Measurements from ENCODE around the gene IPCEF1.
"Not testable (repeated sequence)": the region's sequence is repeated elsewhere in the genome, so short reads cannot be mapped to it uniquely, and the experiment has no call there.

Gene IPCEF1

DNA sequence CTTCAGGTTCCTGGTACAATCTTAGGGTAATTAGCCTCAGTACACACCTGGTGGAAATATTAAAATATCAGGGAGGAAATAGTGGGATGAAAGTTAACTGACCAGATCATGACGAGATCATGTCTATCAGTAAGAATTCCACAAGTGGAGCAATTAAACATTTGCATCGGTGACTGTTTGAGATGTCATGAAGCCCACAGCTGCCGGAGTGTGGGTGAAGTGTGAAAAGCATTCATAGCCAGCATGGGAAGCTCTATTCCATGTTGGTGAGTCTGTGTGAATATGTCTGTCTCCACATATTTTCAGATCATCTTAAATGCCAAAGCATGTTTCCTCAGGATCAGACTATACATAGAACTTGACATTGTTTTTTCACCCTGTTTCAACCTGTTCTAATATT lies 142.8 kb downstream of the IPCEF1 start:
- DNase-seq, result no peak

DNA sequence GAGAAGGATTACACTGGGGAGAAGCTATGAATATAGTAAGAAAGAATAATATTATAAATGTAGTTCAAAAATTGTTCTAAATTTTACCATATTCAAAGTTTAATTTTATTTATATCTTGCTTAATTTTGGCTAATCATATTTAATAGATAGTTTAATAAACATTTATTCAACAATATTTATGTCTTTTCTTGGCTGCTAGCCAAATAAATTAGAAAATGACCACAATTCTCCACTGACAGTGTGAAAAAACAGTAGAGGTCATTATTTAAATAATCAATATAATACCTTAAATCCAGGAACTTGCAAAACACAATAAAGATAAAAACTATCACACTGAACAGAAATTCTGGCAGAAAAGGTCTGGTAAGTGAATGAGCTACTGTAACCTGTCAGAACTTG lies 145.9 kb downstream of the IPCEF1 start:
- no peak for DNase-seq

DNA sequence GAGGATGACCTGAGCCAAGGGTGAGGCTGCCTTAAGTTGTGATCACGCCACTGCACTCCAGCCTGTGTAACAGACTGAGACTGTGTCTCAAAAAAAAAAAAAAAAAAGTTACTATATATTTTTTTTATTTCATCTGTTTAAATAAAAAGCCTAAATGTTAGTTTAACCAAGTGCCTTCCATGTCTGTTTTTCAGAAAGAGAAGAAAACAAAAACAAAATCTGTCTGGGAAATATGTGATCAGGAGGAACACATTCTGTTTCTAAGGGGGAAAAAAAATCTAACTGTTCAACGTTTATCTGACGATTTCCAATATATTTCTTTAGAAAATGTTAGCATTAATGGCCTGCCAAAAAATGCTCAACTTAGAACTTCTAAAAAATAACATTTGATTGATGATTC lies 147.0 kb downstream of the IPCEF1 start:
- no peak for DNase-seq

DNA sequence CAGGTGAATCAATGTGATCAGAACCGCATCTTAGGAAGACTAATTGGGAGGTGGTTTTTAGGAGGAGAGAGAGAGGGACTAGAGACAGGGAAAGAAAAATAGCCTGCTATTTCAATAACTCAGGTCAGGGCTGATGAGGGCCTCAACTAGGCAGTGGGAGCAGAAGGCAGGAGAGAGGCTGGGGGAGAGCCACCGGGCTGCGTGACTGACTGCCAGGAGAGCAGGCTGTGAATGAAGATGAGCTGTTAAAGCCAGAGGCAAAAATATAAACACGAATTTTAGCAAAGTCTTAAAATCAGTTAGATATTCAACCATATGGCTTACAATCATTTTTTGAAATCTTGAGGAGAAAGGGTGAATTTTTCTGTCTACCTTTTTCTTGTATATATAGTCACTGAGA lies 149.6 kb downstream of the IPCEF1 start:
- DNase-seq, result no peak

DNA sequence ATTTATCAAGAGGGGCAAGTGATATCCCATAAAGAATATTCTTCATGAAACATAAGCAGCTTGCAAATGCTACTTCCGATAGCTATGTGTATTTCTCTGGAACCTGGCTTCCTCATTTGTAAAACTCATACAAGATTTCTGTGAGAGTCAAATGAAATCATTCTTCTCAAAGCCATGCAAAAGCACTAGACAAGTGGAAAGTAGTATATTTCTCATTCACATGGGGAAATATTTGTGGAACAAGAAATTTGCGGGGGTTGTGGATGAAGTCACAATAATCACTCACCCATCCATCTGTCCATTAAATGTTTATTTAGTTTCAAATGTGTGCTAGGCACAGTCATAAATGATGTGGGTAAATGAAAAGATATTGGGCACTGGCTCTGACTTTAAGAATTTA lies 150.5 kb downstream of the IPCEF1 start:
- DNase-seq, result no peak

DNA sequence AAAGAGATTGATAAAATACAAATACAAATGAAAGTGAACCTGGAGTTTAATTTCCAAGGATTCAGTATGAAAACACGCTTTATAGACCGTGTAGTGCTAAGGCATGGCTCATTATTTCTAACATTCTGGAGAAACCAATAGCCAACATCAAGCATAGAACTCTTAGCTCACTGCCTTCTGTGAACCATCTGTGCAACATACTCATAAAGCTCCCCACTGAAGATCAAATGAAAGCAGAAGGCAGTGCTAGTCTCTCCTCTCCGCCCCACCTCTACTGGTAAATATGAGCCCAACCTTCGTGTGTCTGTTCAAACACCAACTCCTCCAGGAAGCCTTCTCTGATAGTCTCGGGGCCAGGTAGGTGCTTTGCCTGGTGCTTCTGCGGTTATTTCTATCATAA lies 153.6 kb downstream of the IPCEF1 start:
- no peak for DNase-seq

DNA sequence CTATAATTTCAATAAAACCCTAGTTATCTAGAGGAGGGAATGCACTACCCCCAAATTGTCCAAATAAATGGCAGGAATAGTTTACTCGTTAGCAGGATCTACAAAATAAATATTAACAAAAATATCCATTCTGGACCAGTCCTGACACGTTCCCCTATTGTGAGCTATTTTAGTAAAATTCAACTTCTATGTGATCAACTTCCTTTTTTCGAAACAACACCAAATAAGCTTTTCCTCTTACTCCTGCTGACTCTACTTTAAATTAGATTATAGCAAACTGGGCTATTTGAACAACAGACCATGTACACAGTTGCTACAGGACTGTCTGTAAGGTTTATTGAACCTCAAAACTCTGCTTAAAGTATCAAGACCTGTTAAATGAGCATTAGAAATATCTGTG lies 154.3 kb downstream of the IPCEF1 start:
- no peak for DNase-seq

DNA sequence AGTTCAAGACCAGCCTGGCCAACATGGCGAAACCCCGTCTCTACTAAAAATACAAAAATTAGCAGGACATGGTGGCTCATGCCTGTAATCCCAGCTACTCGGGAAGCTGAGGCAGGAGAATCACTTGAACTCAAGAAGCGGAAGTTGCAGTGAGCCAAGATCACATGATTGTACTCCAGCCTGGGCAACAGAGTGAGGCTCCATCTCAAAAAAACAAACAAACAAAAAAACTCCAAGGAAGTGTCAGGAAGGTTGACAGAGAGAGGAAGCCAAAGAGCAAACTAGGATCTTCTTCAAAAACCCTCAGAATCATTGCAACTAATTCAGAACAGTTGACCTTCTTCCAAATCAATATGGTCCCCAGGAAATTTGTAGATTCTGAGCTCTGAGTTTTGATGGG lies 154.9 kb downstream of the IPCEF1 start:
- not testable (repeated sequence) for DNase-seq

DNA sequence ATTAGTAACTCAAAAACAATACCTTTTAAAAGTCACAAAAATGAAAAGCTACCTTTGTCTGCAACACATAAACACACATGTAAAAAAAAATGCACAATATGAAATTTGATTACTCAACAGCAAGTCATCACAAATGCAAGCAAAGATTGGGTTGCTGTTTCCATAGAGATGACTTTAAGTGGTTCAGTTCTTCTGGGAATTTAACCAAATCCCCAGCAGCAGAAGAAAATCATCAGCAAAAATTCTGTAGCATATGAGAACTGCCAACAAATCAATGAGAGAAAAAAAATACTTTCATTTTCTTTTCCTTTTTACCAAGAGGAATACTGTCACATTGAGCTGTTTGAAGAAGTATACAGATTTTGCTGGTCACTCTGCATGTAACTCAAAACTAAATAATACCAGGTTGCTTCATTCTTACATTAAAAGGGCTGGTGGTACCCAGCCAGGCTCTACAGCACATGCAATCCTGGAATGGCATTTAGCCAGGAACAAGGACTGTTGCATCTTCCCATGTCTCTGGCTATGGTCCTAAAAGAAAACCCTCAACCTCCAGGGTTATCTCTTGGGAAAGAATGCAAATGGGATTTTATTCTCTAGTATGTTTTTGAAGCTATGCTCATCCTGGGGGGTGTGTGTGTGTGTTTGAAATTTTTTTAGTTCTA lies 159.3 kb downstream of the IPCEF1 start:
- no peak for DNase-seq

DNA sequence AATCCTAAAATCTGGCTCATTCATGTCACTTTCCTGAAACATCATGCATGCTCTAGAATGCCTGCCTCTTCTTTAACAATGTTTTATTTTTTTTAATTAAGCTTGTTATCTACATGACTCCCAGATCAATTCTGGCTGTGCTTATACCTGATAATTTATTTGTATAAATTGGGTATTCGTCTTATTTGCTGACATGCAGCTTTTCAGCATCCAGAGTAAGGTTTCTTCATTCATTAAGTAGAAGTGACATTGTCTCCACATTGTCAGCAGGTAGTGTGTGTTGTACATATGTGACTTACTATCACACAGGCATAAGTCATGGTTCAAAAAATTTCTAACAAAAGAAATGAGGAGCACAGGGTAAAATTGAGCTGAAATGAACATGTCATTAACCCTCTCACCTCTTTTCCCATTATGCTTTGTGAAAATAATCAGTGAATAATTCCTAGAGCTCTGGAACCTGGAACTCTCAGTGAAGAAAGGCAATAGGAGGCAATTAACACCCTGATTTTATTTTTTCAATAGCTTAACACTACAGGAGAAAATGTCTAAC lies 160.2 kb downstream of the IPCEF1 start:
- no peak for DNase-seq

DNA sequence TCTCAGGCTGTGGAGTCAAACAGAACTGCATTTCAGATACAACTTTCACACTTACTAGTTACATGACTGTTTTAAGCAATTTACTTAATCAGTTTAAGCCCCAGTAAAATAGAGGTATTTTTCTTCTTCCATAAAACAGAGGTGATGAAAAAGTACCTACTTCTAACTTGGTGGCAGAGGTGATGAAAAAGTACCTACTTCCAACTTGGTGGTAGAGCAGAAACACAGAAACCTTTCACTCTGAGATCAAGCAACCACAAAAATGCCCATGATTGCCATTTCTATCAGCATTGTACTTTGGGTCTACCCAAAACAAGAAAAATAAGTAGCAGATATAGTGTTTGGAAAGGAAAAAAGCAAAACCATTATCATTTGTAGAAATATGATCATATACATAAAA lies 168.9 kb downstream of the IPCEF1 start:
- DNase-seq, result no peak

DNA sequence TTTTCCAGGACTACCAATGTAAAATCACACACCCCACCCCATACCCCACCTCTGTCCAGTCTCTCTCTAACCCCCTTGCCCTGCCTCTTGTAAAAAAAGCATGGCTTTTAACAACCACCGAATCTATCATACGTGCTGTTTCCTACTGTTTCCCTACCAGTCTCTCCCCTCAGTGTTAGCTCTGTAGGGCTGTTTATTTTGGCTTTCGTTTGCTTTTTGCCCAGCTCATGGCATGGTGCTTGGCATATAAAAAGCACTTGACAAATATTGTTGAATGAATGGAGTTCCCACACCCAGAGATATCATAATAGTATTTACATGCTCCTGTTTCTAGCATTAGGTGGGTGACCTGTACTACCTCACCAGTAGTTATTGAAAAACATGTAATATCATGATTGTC lies 169.4 kb downstream of the IPCEF1 start:
- no peak for DNase-seq

DNA sequence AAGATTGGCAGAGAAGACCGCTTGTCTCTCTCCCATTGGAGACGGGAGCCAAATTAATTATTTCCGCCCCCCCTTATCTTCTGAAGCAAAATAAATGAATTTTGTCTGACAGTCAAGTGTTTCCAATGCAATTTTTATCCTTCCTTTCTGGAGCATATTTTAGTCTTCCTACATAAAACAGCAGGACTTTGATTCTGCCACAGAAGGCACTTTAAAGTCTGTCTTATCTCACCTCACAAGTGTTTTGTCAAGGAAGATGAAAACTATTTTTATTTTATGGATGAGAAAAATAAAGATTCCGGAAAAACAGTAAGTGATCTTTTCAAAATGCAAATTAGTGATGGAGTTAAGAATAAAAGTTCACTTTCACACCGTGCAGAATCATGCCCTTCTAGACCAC lies 177.2 kb downstream of the IPCEF1 start:
- DNase-seq, result no peak

DNA sequence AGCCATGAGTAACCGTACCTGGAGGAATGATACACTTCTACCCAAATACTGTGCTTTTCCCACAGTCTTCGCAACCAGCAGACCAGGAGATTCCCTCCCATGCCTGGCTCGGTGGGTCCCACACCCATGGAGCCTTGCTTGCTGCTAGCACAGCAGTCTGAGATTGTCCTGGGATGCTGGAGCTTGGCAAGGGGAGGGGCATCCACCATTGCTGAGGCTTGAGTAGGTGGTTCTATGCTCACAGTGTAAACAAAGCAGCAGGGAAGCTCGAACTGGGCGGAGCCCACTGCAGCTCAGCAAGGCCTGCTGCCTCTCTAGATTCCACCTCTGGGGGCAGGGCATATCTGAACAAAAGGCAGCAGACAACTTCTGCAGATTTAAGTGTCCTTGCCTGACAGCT lies 184.2 kb downstream of the IPCEF1 start:
- DNase-seq, result not testable (repeated sequence)

DNA sequence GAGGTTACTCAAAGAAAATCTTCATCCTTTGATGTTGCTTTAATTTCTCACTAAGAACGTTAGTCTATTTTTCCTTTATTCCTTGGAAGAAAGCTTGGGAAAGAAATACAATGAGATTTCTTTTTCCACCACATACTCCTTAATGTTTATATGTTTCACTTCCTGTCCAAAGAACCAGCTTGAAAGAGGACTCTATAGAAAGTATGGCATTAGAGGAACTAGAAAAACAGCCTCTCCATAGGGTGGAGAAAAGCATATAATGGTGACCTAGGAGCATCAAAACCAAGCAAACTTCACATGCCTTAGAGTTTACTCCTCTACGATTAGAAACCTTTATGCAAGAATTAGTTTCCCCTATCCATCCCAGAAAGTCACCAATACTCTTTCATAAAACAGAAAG lies 186.5 kb downstream of the IPCEF1 start:
- no peak for DNase-seq

DNA sequence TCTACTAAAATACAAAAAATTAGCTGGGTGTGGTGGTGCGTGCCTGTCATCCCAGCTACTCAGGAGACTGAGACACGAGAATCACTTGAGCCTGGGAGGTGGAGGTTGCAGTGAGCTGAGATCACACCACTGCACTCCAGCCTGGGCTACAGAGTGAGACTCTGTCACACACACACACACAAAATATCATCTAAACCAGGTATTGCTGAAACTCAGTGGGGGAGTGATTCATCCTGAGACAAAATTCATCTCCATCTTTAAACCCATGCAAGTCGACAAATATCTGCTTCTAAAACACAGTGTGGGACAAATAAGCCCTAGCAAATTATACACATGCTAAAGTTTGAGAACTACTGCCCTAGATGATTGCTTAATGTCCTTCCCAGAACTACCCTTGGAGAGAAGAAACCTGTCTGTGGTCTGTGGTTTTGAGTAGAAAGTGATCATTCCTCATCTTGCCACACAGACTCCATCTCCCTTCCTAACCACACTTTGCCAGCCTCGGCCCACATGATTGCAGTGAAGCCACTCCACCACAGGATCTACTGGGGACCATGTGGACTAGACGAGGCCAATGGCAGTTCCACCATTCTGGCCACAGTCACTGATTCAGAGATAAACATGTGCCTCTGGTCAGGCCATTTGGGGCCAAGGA lies 187.3 kb downstream of the IPCEF1 start:
- no peak for DNase-seq

DNA sequence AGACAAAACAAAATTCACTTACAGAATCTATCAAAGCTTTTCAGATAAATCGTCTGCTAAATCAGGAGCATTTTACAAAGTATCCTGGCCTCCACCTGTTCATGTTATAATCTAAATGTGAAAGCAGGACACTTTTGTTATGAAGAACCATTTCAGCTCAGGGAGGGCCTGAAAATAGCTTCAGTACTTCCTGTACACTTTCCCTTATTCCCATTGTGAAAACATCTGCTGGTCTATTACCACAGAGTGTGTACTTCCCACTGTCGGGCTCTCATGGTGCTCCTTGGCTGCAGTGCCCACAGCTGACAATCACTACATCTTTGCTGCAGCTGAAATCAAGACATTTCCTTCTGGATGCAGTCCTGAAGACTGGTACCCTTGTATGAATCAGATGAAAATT lies 189.5 kb downstream of the IPCEF1 start:
- no peak for DNase-seq

DNA sequence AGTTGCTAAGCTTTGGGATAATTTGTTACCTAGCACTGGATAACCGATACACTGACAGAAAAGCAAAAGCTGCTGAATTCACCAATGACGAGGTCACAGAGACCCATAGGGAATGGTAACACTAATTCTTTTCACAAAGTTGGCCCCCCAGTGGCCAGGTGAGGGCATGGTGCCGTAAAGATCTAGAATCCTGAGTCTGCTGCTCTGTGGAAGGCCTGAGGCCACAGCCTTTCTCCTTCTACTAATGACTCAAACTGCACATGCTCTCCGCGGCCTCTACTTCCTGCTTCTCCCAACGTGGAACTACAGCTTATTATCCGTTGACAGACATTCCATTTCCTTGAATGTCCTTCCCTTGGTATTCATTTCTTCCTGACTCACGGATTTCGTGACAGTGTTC lies 190.5 kb downstream of the IPCEF1 start:
- no peak for DNase-seq

DNA sequence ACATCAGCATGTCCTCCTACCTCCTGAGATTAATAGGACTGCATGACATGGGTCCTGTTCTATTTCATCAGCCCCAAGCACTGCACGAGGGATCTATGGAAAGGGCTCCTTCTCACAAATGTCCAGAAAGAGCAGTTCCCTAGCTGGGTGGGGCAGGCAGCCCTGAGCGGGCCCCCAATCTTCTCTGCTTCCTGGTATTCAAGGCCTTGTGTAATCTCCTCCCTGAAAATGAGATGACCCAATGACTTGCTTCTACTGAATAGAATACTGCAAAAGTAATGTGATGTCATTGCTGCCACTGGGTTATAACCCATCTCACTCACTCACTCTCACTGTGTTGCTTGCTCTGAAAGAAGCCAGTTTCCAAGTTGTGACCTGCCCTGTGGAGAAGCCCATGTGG lies 191.1 kb downstream of the IPCEF1 start:
- no peak for DNase-seq

DNA sequence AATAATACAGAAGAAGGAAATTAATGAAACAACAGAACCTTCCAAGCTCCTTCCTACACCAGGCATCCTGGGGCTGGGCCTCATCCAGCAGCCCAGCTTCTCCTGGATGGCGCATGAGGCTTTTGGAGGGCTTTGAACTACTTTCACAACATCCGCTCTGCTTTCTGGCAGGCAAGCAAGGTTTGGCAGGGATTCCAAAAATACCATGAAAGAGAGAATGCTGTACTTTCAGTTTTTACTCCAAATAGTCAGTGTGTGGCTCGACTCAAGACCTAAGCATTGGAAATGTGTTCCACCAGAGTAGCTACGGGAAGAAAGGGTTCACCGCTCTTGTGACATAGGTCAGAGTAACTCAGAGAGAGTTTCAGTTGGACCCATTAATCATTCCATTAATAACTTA lies 192.2 kb downstream of the IPCEF1 start:
- no peak for DNase-seq

DNA sequence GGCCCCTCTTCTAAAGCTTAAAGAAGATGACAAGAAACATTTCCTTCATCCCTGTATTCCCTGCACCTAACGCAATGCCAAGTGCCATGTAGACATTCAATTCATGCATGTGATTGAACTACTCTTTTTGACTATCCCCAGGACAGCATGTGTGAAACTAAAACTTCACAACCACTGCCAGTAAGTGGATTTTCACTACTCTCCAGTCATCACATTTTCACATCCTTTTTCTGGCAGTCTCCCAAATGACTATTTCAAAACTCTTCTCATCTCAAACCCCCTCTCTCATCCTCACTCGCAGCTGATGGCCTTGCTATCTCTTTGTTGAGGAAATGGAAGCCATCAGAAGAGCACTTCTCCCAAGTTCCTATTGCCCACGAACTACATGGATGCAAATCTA lies 194.9 kb downstream of the IPCEF1 start:
- DNase-seq, result no peak

DNA sequence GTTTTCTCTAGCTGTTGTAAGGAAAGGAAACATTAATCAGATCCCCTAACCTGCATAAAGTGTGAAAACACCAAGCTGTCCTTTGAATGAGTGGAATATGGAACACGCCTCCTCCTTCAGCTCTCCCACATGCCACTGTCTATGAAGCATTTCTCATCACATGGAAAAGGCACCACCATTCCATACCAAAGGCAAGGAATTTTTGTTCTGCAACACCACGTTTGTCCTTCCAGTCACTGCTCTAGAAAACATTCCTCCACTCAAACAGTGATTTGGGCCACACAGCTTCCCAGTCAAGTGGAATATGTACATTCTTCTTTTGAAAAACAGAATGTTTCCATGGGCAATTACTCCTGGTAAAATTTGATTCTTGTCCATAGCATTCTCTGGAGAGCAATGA lies 197.5 kb downstream of the IPCEF1 start:
- DNase-seq, result no peak

DNA sequence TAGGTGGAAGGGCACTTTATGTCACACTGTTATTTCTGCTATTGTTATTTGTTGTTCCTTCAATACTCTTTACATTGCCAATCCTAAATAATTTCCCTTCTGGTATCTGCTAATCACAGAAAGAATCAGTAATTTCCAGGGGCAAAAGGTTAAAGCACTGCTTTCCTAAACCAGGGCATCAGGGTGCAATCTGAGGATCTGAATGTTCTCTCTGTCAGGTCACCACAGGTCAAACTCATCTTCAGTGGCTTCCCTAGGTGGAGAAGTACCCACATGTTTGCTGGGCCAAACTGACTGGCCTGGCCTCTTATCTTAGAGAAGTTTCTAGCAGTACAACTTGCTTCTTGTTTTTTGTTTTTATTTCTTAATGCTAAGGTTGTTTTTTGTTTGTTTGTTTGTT lies 198.9 kb downstream of the IPCEF1 start:
- DNase-seq, result no peak

DNA sequence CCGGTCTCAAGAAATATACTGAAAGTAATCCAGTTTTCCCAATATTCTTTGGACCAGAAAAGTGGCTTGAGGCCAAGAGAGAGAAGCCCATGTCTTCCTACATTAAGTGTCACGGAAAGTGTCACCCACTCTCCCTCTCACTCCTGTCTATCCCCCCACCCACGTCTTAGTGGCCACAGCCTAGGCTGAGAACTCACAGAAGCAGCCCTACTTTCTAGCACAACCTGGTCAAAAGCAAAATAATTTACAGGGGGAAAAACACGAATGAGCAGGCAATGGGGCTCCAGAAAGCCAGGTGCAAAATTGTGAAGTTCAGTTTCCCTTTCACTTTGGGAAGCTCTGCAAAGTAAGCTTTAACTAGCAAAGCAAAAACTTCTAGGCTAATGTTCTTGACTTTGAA lies 199.5 kb downstream of the IPCEF1 start:
- DNase-seq, result no peak

All from NCI-H1417 treated with DMSO at 0.1 percent for 48 hours (cell line).